ENCODE measurements around the gene RCAN1. TPM values are rescaled to one million over a fixed set of nuclear protein-coding genes. Genes with fewer than 3 reads are reported as not detected.
A peak's percentile ranks its signal among the peaks of the same experiment; 100 is the strongest.

The RCAN1 gene
- total RNA-seq, 2 donors from 2014 or later, result 20.8 to 29.0 TPM

GRCh38 chr21:34517039-34517438, 97.9 kb downstream of the RCAN1 start:
- DNase-seq, result no peak
- Histone ChIP-seq H3K27me3 (no peaks in the 10 kb centered on the region), H3K27ac (no peak overlapping the region), H3K4me3 (no peak overlapping the region), H3K36me3 (replicated peaks in 1 of 2; ENCODE audit: insufficient read depth in 1 of 2, low read depth in 2 of 2) (peaks cover 0 to 6% of the 10 kb centered on the region in 2 donors), H3K9me3 (no peaks in the 10 kb centered on the region), H3K4me1 (peaks cover 5% of the 10 kb centered on the region)
- TF ChIP-seq POLR2A (IDR thresholded peaks at IDR 0.05), result no peak
- no peak for TF ChIP-seq CTCF (IDR thresholded peaks at IDR 0.05)
- no peak for ATAC-seq
- intact Hi-C loops (cut with DNase I), result no loop called here
- 83 to 88% methylated on average over 5 of the region's 5 CpGs for WGBS, 2 donors

GRCh38 chr21:34514576-34515115, 100.3 kb downstream of the RCAN1 start:
- intact Hi-C loops (cut with DNase I), result no loop called here
- no peak for ATAC-seq
- H3K36me3 ChIP-seq (replicated peaks in 1 of 2; ENCODE audit: insufficient read depth in 1 of 2, low read depth in 2 of 2), result peaks cover 0 to 2% of the 10 kb centered on the region in 2 donors
- 78 to 83% methylated on average over 10 of the region's 10 CpGs for WGBS, 2 donors
- H3K27me3 ChIP-seq, result no peaks in the 10 kb centered on the region
- H3K4me3 ChIP-seq, result no peak overlapping the region
- DNase-seq, result no peak
- no peaks in the 10 kb centered on the region for H3K9me3 ChIP-seq
- no peaks in the 10 kb centered on the region for H3K4me1 ChIP-seq
- TF ChIP-seq CTCF (IDR thresholded peaks at IDR 0.05) (no peak), POLR2A (IDR thresholded peaks at IDR 0.05) (no peak)
- no peak overlapping the region for H3K27ac ChIP-seq

GRCh38 chr21:34513129-34513675, 101.7 kb downstream of the RCAN1 start:
- no peak for ATAC-seq
- TF ChIP-seq CTCF (IDR thresholded peaks at IDR 0.05) (no peak), POLR2A (IDR thresholded peaks at IDR 0.05) (no peak)
- DNase-seq, result no peak
- Histone ChIP-seq H3K27ac (no peak overlapping the region), H3K9me3 (no peaks in the 10 kb centered on the region), H3K27me3 (no peaks in the 10 kb centered on the region), H3K4me1 (no peaks in the 10 kb centered on the region), H3K36me3 (replicated peaks in 1 of 2; ENCODE audit: insufficient read depth in 1 of 2, low read depth in 2 of 2) (no peaks in the 10 kb centered on the region), H3K4me3 (no peak overlapping the region)
- intact Hi-C loops (cut with DNase I), result no loop called here
- WGBS, 2 donors, result 87 to 88% methylated on average over 2 of the region's 2 CpGs

GRCh38 chr21:34511787-34512455, 103.0 kb downstream of the RCAN1 start, which contains the start of gene KCNE1:
Gene KCNE1 (minus strand): TSS chr21:34512210. CDS start chr21:34449634, 62,576 bp downstream.
- H3K27ac ChIP-seq, result peak within 1 kb of the TSS in 1 of 4 donors; percentile 62
- peak in 1 of 3 donors; percentile 56 for TF ChIP-seq POLR2A (IDR thresholded peaks at IDR 0.05)
- TF ChIP-seq CTCF (IDR thresholded peaks at IDR 0.05), result no peak
- ATAC-seq (no peak), DNase-seq (peak in 1 of 4 donors; percentile 80)
- intact Hi-C loops (cut with DNase I), result no loop called here
- H3K27me3 ChIP-seq, result no peaks in the 10 kb centered on the region
- 82 to 84% methylated on average over 9 to 14 of the region's 14 CpGs for WGBS, 2 donors
- no peak within 1 kb of the TSS for H3K4me3 ChIP-seq
- H3K4me1 ChIP-seq, result no peaks in the 10 kb centered on the region
- H3K9me3 ChIP-seq, result no peaks in the 10 kb centered on the region
- no peaks in the 10 kb centered on the region for H3K36me3 ChIP-seq (replicated peaks in 1 of 2; ENCODE audit: insufficient read depth in 1 of 2, low read depth in 2 of 2)

Data from body of pancreas (tissue), 4 donors.